ENCODE data around the gene MUC20. TPM values are rescaled to one million over a fixed set of nuclear protein-coding genes. Genes with fewer than 3 reads are reported as not detected.

The MUC20 gene
- total and polyA plus RNA-seq, 2 of the 13 experiments (the other 11 are each of a cell fraction or from before 2014, with no cell fraction given) = 0.24 to 0.83 TPM

DNA sequence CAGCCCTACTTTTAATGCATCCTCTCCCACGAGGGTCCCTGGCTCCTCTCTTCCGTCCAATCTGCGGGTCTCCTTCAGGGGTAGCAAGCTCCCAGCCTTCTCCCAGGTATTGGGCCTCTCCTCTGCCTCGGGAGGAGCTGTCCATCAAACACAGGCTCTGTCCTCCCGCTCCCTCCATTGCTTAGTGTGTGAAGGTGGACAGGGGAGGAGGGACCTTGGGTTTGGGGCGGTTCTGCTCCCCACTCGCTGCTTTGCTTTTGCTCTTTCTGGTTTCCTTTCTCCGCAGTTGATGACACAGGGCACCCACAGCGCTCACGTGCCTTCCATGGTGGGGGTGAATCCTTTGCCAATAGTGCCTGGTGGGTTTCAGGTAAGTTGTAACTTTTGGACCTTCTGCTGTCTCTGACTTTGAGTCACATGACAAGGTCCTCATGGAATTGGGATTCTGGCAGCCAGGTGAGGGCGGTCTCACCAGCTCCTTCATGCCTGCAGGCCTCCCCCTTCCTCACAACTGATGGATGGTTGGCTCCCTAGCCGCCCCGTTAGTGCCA is 18.9 kb downstream of the MUC20 start:
- intact Hi-C loops (cut with micrococcal nuclease; ENCODE audit: unreplicated experiment) = no loop called here
- Histone ChIP-seq H3K79me2 (ENCODE audit: insufficient read depth, low read length) (no peaks in the 10 kb centered on the region), H3K36me3 (replicated peaks in 1 of 2; ENCODE audit: control insufficient read depth in 1 of 2, insufficient read depth in 2 of 2, low read length in 2 of 2) (no peaks in the 10 kb centered on the region), H4K20me1 (ENCODE audit: insufficient read depth, low read length) (no peaks in the 10 kb centered on the region), H3K9ac (ENCODE audit: insufficient read depth, low read depth, low read length) (no peak overlapping the region), H3K27ac (ENCODE audit: extremely low read length, insufficient read depth, low read length) (no peak overlapping the region), H2AFZ (ENCODE audit: low read length) (no peak overlapping the region), H3K27me3 (ENCODE audit: control insufficient read depth in 1 of 2, insufficient read depth in 2 of 2, low read length in 2 of 2) (peaks cover 0 to 1% of the 10 kb centered on the region in 2 experiments; a peak in 4 of 5 replicates), H3K4me3 (replicated peaks in 1 of 3; ENCODE audit: insufficient read depth in 1 of 3, low read depth in 2 of 3, low read length in 3 of 3) (no peak overlapping the region), H3K4me1 (ENCODE audit: insufficient read depth, low read length) (no peaks in the 10 kb centered on the region), H3K4me2 (ENCODE audit: low read depth, low read length) (no peak overlapping the region), H3K9me3 (ENCODE audit: low read length) (no peaks in the 10 kb centered on the region)
- TF ChIP-seq BHLHE40 (IDR thresholded peaks at IDR 0.05; ENCODE audit: low read length) (0 out of 2 replicates have a peak, but pooled peaks have one; percentile 10), RFX1 (IDR thresholded peaks at IDR 0.05) (no peak)
- ChIA-PET POLR2A (no interaction called here), CTCF (ENCODE audit: low intra/inter-chr PET ratio, low total read pairs) (no interaction called here)
- DNase-seq (ENCODE audit: low spot score) = no peak
- in situ Hi-C loops (cut with HindIII; ENCODE audit: extremely low pct_ligation_motif_present, low pct_unique_long_range_greater_than_20kb) = no loop called here
- BruUV-seq (replicated peaks) = no TSS peak
- ATAC-seq = no peak
- WGBS (ENCODE audit: low lambda C conversion rate) = 82% methylated on average over 12 of the region's 13 CpGs
- no peak for FAIRE-seq

DNA sequence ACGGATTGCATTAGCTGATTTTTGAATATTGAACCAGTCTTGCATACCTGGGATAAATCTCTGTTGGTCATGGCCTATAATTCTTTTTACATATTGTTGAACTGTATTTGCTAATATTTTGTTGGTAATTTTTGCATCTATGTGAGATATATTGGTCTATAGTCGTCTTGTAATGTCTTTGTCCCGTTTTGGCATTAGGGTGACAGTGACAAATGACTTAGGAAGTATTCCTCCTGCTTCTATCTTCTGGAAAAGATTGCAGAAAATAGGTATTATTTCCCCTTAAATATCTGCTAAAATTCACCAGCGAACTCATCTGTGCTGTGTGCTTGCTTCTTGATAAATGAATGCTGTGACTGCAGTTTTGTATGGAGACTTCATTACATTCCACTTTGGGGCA is 23.7 kb downstream of the MUC20 start:
- BruUV-seq (replicated peaks) = no TSS peak
- FAIRE-seq (no peak), DNase-seq (ENCODE audit: low spot score) (no peak), ATAC-seq (no peak)
- H3K27ac ChIP-seq (ENCODE audit: extremely low read length, insufficient read depth, low read length) = no peak overlapping the region
- CTCF ChIA-PET (ENCODE audit: low intra/inter-chr PET ratio, low total read pairs) = no interaction called here
- peaks cover 3 to 8% of the 10 kb centered on the region in 2 experiments for H3K27me3 ChIP-seq (ENCODE audit: control insufficient read depth in 1 of 2, insufficient read depth in 2 of 2, low read length in 2 of 2)
- no peak overlapping the region for H3K9ac ChIP-seq (ENCODE audit: insufficient read depth, low read depth, low read length)
- POLR2A ChIA-PET = no interaction called here
- no peaks in the 10 kb centered on the region for H3K36me3 ChIP-seq (replicated peaks in 1 of 2; ENCODE audit: control insufficient read depth in 1 of 2, insufficient read depth in 2 of 2, low read length in 2 of 2)
- H3K4me1 ChIP-seq (ENCODE audit: insufficient read depth, low read length) = peaks cover 5% of the 10 kb centered on the region
- intact Hi-C loops (cut with micrococcal nuclease; ENCODE audit: unreplicated experiment) (no loop called here), in situ Hi-C loops (cut with HindIII; ENCODE audit: extremely low pct_ligation_motif_present, low pct_unique_long_range_greater_than_20kb) (no loop called here)
- 24% methylated on average over 4 of the region's 4 CpGs for WGBS (ENCODE audit: low lambda C conversion rate)
- no peak overlapping the region for H3K4me3 ChIP-seq (replicated peaks in 1 of 3; ENCODE audit: insufficient read depth in 1 of 3, low read depth in 2 of 3, low read length in 3 of 3)
- H4K20me1 ChIP-seq (ENCODE audit: insufficient read depth, low read length) = no peaks in the 10 kb centered on the region
- H3K9me3 ChIP-seq (ENCODE audit: low read length) = no peaks in the 10 kb centered on the region
- H2AFZ ChIP-seq (ENCODE audit: low read length) = no peak overlapping the region
- no peak overlapping the region for H3K4me2 ChIP-seq (ENCODE audit: low read depth, low read length)
- H3K79me2 ChIP-seq (ENCODE audit: insufficient read depth, low read length) = no peaks in the 10 kb centered on the region
- no peak for TF ChIP-seq ZSCAN9 (CRISPR knock-in tag; IDR thresholded peaks at IDR 0.05; ENCODE audit: borderline replicate concordance)
- TF ChIP-seq DBP (CRISPR knock-in tag; IDR thresholded peaks at IDR 0.05; ENCODE audit: not compliant biosample characterization) = no peak
- no peak for TF ChIP-seq POLR2AphosphoS2 (IDR thresholded peaks at IDR 0.05; ENCODE audit: low read depth, low read length)
- TF ChIP-seq, protein P1, sequence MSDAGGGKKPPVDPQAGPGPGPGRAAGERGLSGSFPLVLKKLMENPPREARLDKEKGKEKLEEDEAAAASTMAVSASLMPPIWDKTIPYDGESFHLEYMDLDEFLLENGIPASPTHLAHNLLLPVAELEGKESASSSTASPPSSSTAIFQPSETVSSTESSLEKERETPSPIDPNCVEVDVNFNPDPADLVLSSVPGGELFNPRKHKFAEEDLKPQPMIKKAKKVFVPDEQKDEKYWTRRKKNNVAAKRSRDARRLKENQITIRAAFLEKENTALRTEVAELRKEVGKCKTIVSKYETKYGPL (CRISPR knock-in tag; IDR thresholded peaks at IDR 0.05) = no peak
- TF ChIP-seq RBM39 (IDR thresholded peaks at IDR 0.05; ENCODE audit: low read depth, low read length, poor library complexity, severe bottlenecking) = no peak
- no peak for TF ChIP-seq SRSF4 (IDR thresholded peaks at IDR 0.05; ENCODE audit: low read depth, low read length, poor library complexity, severe bottlenecking)
- TF ChIP-seq NCOA5 (CRISPR knock-in tag; IDR thresholded peaks at IDR 0.05) = no peak
- TF ChIP-seq, protein P2, sequence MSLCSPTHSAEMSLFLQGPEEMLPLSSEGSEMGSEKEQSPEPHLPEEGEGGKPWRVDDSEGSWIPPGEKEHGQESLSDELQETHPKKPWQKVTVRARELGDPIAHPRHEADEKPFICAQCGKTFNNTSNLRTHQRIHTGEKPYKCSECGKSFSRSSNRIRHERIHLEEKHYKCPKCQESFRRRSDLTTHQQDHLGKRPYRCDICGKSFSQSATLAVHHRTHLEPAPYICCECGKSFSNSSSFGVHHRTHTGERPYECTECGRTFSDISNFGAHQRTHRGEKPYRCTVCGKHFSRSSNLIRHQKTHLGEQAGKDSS (CRISPR knock-in tag; IDR thresholded peaks at IDR 0.05; ENCODE audit: borderline replicate concordance, low read depth) = no peak
- no peak for TF ChIP-seq SNAI1 (CRISPR knock-in tag; IDR thresholded peaks at IDR 0.05; ENCODE audit: borderline replicate concordance)
- no peak for TF ChIP-seq ZBTB44 (CRISPR knock-in tag; IDR thresholded peaks at IDR 0.05)
- no peak for TF ChIP-seq JUND (CRISPR knock-in tag; IDR thresholded peaks at IDR 0.05)
- no peak for TF ChIP-seq ZNF724P (CRISPR knock-in tag; IDR thresholded peaks at IDR 0.05; ENCODE audit: borderline replicate concordance)
- no peak for TF ChIP-seq NR2F6 (IDR thresholded peaks at IDR 0.05)
- TF ChIP-seq NR2F6 (CRISPR knock-in tag; IDR thresholded peaks at IDR 0.05) = no peak
- TF ChIP-seq PHF20 (CRISPR knock-in tag; IDR thresholded peaks at IDR 0.05) = no peak

Data from HepG2 (cell line).